ENCODE results near the gene GPR35.

DNA sequence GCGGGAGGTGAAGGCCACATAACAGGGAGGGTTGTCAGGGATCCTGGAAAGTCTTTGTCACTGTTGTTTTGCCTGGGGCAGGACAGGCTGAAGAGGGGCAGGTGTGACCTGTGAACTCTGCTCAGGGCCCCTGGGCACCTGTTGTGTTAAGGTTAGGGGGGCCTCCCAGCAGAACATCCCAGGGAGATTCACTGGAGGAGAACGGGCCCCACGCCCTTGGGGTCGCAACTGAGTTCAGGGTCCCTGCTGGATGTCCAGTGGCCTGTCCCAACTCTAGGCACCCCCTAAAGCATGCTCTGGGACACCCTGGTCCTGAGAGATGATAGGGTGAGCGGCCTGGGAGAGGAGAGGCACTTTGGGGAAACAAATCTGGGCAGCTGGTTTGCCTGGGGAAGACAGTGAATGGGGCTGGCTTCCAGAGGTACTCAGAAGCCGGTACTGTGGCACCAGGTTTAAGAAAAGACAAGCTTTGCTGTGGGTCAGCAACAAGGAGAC lies 22.9 kb downstream of the GPR35 start:
- TF ChIP-seq, protein P1, sequence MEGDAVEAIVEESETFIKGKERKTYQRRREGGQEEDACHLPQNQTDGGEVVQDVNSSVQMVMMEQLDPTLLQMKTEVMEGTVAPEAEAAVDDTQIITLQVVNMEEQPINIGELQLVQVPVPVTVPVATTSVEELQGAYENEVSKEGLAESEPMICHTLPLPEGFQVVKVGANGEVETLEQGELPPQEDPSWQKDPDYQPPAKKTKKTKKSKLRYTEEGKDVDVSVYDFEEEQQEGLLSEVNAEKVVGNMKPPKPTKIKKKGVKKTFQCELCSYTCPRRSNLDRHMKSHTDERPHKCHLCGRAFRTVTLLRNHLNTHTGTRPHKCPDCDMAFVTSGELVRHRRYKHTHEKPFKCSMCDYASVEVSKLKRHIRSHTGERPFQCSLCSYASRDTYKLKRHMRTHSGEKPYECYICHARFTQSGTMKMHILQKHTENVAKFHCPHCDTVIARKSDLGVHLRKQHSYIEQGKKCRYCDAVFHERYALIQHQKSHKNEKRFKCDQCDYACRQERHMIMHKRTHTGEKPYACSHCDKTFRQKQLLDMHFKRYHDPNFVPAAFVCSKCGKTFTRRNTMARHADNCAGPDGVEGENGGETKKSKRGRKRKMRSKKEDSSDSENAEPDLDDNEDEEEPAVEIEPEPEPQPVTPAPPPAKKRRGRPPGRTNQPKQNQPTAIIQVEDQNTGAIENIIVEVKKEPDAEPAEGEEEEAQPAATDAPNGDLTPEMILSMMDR (IDR thresholded peaks at IDR 0.05): no peak
- TF ChIP-seq POLR2A (IDR thresholded peaks at IDR 0.05): no peak
